ENCODE data around the gene VPS37B. TPM values are rescaled to one million over a fixed set of nuclear protein-coding genes. Genes with fewer than 3 reads are reported as not detected.

VPS37B gene
- total and polyA plus RNA-seq, 2 donors (not counting 1 experiment from before 2014, with no cell fraction given) = 66.7 to 88.1 TPM

- no peak overlapping the region for H3K4me3 Mint-ChIP-seq
- peaks cover 85% of the 10 kb centered on the region for H3K4me1 Mint-ChIP-seq
- no peak for ATAC-seq (ENCODE audit: low read depth)
Measured at GRCh38 chr12:122867691-122868461, 28.0 kb downstream of the VPS37B start.

More at GRCh38 chr12:122867691-122868461, 28.0 kb downstream of the VPS37B start:
- DNase-seq = no peak
- 85% methylated on average over 33 of the region's 33 CpGs for WGBS (ENCODE audit: insufficient coverage)
- TF ChIP-seq CTCF (IDR thresholded peaks at IDR 0.05) = no peak
- TF ChIP-seq EZH2 (IDR thresholded peaks at IDR 0.05; ENCODE audit: borderline replicate concordance, insufficient read depth, low read depth, low read length, poor library complexity, severe bottlenecking) = no peak
- H3K27me3 ChIP-seq (replicated peaks in 1 of 4; ENCODE audit: control extremely low read depth in 1 of 4, control insufficient read depth in 3 of 4, insufficient read depth in 4 of 4, low read length in 3 of 4) = no peaks in the 10 kb centered on the region
- peaks cover 92% of the 10 kb centered on the region for H3K79me2 ChIP-seq (ENCODE audit: control insufficient read depth, insufficient read depth, low read length)
- H3K36me3 ChIP-seq (replicated peaks in 1 of 2; ENCODE audit: control extremely low read depth in 1 of 2, control insufficient read depth in 1 of 2, extremely low read depth in 1 of 2, insufficient read depth in 2 of 2, low read length in 1 of 2) = peaks cover 4 to 73% of the 10 kb centered on the region in 2 experiments
- no peaks in the 10 kb centered on the region for H3K27me3 Mint-ChIP-seq
- peak overlapping the region; percentile 94 for H3K4me2 ChIP-seq (replicated peaks; ENCODE audit: low read depth, low read length, poor library complexity, severe bottlenecking)
- no peaks in the 10 kb centered on the region for H3K9me3 Mint-ChIP-seq (ENCODE audit: insufficient read depth)
- H3K4me1 ChIP-seq (ENCODE audit: control insufficient read depth in 2 of 2, insufficient read depth in 2 of 2, low read length in 2 of 2) = peaks cover 63 to 75% of the 10 kb centered on the region in 2 donors
- H3K27ac Mint-ChIP-seq = peak overlapping the region; percentile 46
- H4K20me1 ChIP-seq (ENCODE audit: control insufficient read depth, insufficient read depth, low read length, poor library complexity, severe bottlenecking) = peaks cover 53% of the 10 kb centered on the region
- H2AFZ ChIP-seq (ENCODE audit: insufficient read depth, low read depth, low read length, poor library complexity, severe bottlenecking) = no peak overlapping the region
- CTCF ChIA-PET = interaction anchor here (0.8 to 19.2 kb wide), 3 partner anchors 15 to 84 kb away, joined by 5 to 388 read pairs (median 6); no protein-coding TSS in a partner anchor
- H3K4me3 ChIP-seq (ENCODE audit: control extremely low read depth in 1 of 5, extremely low read depth in 1 of 5, insufficient read depth in 1 of 5, low read depth in 2 of 5, low read length in 4 of 5) = no peak overlapping the region
- POLR2A ChIA-PET = interaction anchor here (0.7 kb wide), 1 partner anchor 20 kb away, joined by 3 read pairs; no protein-coding TSS in a partner anchor
- no peak overlapping the region for H3K9ac ChIP-seq (ENCODE audit: low read length)
- no peaks in the 10 kb centered on the region for H3K9me3 ChIP-seq (ENCODE audit: control extremely low read depth in 1 of 3, control insufficient read depth in 2 of 3, insufficient read depth in 1 of 3, low read length in 2 of 3)
- peak overlapping the region in 1 of 2 donors; percentile 7 for H3K27ac ChIP-seq (ENCODE audit: low read length in 2 of 2)
- intact Hi-C loops (cut with micrococcal nuclease) = no loop called here

All from B cell (primary cell).